22Rv1 (cell line): Measurements from ENCODE around the gene PCYT1A.
A peak's percentile ranks its signal among the peaks of the same experiment; 100 is the strongest.

Experiments
- H3K27ac ChIP-seq: fragments of 450-650 bp; 2 replicates; pipeline ENCODE4 v1.5.1; 2017
- CTCF ChIP-seq: fragments of 450-650 bp; IDR thresholded peaks from 2 replicates; pipeline ENCODE4 v1.5.1; 2017; ENCODE audit warnings: mild to moderate bottlenecking
- ZFX ChIP-seq: fragments of 450-650 bp; IDR thresholded peaks from 2 replicates; pipeline ENCODE4 v1.6.1; 2017; ENCODE audit warnings: antibody characterized with exemption, borderline replicate concordance

The PCYT1A gene

GRCh38 chr3:196323691-196324090 is 36.2 kb upstream of the PCYT1A start:
- H3K27ac ChIP-seq: no peak overlapping the region
- TF ChIP-seq CTCF (no peak), ZFX (no peak)

- TF ChIP-seq CTCF (no peak), ZFX (no peak)
- no peak overlapping the region for H3K27ac ChIP-seq
These were observed 35.5 kb upstream of the PCYT1A start for GRCh38 chr3:196323016-196323415.

GRCh38 chr3:196321162-196321561 is 33.6 kb upstream of the PCYT1A start:
- H3K27ac ChIP-seq: no peak overlapping the region
- TF ChIP-seq CTCF: no peak

GRCh38 chr3:196320137-196320536 is 32.6 kb upstream of the PCYT1A start:
- no peak overlapping the region for H3K27ac ChIP-seq
- TF ChIP-seq CTCF: no peak
- no peak for TF ChIP-seq ZFX

- peak within 1 kb of the TSS; percentile 81 for H3K27ac ChIP-seq
- TF ChIP-seq ZFX (no peak), CTCF (peak; percentile 26)
These were observed 30.4 kb upstream of the PCYT1A start, which contains the start of gene DYNLT2B for GRCh38 chr3:196317687-196318467. DYNLT2B (minus strand) TSS chr3:196318240; CDS start chr3:196318152, 88 bp downstream.

GRCh38 chr3:196316799-196317686 is 29.5 kb upstream of the PCYT1A start:
- peak overlapping the region; percentile 81 for H3K27ac ChIP-seq

GRCh38 chr3:196315821-196316220 is 28.3 kb upstream of the PCYT1A start:
- no peak for TF ChIP-seq CTCF
- no peak for TF ChIP-seq ZFX
- H3K27ac ChIP-seq: no peak overlapping the region
